ENCODE measurements around the gene TMPRSS11E.

The TMPRSS11E gene

GRCh38 chr4:68433582-68433981 is 13.7 kb upstream of the TMPRSS11E start:
- TF ChIP-seq ZNF274 (IDR thresholded peaks at IDR 0.05; ENCODE audit: low read depth, low read length): no peak
- H3K4me3 ChIP-seq (ENCODE audit: low read length): no peak overlapping the region

- TF ChIP-seq ZNF274 (IDR thresholded peaks at IDR 0.05; ENCODE audit: low read depth, low read length): no peak
- no peak overlapping the region for H3K4me3 ChIP-seq (ENCODE audit: low read length)
Observed at GRCh38 chr4:68434277-68434676, 13.0 kb upstream of the TMPRSS11E start.

GRCh38 chr4:68434836-68435235 is 12.4 kb upstream of the TMPRSS11E start:
- no peak for TF ChIP-seq ZNF274 (IDR thresholded peaks at IDR 0.05; ENCODE audit: low read depth, low read length)

GRCh38 chr4:68445111-68445510 is 2.2 kb upstream of the TMPRSS11E start:
- no peak overlapping the region for H3K4me3 ChIP-seq (ENCODE audit: low read length)

More at GRCh38 chr4:68434836-68435235, 12.4 kb upstream of the TMPRSS11E start:
- no peak overlapping the region for H3K4me3 ChIP-seq (ENCODE audit: low read length)

DNA sequence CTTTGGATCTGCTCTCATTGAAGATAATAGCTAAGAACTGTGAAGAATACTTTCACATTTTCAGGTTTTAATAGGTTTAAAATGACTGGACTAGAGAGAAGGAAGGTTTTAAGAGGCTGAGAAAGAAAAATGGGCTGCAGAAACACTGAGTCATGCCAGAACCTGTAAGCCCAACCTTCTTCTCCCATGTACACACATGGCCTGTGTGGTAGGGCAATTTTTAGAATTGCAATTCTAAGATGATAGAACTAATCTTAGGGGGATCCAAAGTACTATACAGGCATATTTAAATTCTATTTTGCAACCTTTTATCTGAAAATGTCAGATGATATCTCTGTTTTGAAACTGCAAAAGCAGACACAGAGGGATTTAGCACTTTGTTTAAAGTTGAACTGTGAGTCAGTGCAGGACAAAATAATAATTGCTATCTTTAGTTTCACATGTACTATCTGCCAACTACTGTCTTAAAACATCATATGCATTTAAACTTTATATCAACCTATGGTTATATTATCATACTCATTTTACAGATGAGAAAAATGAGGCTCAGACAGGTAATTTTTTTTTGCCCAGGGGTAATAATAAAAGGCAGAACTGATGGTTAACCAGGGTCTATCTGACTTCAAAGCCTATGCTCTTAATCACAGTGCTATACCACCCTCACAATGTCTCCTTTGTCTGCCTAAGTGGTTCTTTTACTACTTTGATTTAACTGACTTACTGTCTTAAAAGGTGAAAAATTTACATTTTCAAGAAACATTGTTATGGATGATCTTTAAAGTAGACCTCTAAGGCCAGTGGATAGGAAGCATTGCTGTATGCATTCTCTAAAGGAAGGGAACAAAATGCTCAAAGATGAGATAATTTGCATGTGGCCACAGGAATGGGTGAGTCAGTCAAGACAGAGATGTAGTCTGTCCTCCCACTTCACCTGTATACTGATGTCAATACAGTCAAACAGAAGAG is 4.3 kb downstream of the TMPRSS11E start:
- H3K4me3 ChIP-seq (ENCODE audit: low read length): no peak overlapping the region
- TF ChIP-seq ZNF274 (IDR thresholded peaks at IDR 0.05; ENCODE audit: low read depth, low read length): no peak

More at GRCh38 chr4:68445111-68445510, 2.2 kb upstream of the TMPRSS11E start:
- TF ChIP-seq ZNF274 (IDR thresholded peaks at IDR 0.05; ENCODE audit: low read depth, low read length): no peak

GRCh38 chr4:68460085-68460484 is 12.8 kb downstream of the TMPRSS11E start:
- TF ChIP-seq ZNF274 (IDR thresholded peaks at IDR 0.05; ENCODE audit: low read depth, low read length): no peak

GRCh38 chr4:68461790-68462189 is 14.5 kb downstream of the TMPRSS11E start:
- TF ChIP-seq ZNF274 (IDR thresholded peaks at IDR 0.05; ENCODE audit: low read depth, low read length): no peak
- H3K4me3 ChIP-seq (ENCODE audit: low read length): no peak overlapping the region

More at GRCh38 chr4:68460085-68460484, 12.8 kb downstream of the TMPRSS11E start:
- no peak overlapping the region for H3K4me3 ChIP-seq (ENCODE audit: low read length)

GRCh38 chr4:68462691-68463090 is 15.4 kb downstream of the TMPRSS11E start:
- no peak for TF ChIP-seq ZNF274 (IDR thresholded peaks at IDR 0.05; ENCODE audit: low read depth, low read length)
- no peak overlapping the region for H3K4me3 ChIP-seq (ENCODE audit: low read length)

GRCh38 chr4:68463796-68464195 is 16.5 kb downstream of the TMPRSS11E start:
- no peak for TF ChIP-seq ZNF274 (IDR thresholded peaks at IDR 0.05; ENCODE audit: low read depth, low read length)
- H3K4me3 ChIP-seq (ENCODE audit: low read length): no peak overlapping the region

- TF ChIP-seq ZNF274 (IDR thresholded peaks at IDR 0.05; ENCODE audit: low read depth, low read length): no peak
Observed at GRCh38 chr4:68465058-68465457, 17.8 kb downstream of the TMPRSS11E start.

DNA sequence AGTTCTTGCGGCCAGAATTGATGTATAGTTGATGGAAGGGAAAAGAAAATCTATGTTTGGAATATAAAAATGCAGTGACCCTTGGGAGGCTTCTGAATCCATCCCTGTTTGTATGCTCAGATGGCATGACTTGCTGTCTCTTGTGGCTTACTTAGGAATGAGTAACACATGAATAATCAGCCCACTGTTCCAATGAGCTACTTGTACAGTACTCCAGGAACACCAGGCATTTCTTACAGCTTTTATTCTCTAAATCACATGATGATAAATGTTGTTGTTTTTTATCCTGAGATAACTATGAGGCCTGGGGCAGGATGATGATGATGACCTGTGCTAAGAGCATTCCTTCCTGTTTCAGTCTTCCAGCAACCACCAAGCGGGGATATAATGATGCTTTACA is 18.9 kb downstream of the TMPRSS11E start:
- TF ChIP-seq ZNF274 (IDR thresholded peaks at IDR 0.05; ENCODE audit: low read depth, low read length): no peak
- H3K4me3 ChIP-seq (ENCODE audit: low read length): no peak overlapping the region

More at GRCh38 chr4:68465058-68465457, 17.8 kb downstream of the TMPRSS11E start:
- H3K4me3 ChIP-seq (ENCODE audit: low read length): no peak overlapping the region

DNA sequence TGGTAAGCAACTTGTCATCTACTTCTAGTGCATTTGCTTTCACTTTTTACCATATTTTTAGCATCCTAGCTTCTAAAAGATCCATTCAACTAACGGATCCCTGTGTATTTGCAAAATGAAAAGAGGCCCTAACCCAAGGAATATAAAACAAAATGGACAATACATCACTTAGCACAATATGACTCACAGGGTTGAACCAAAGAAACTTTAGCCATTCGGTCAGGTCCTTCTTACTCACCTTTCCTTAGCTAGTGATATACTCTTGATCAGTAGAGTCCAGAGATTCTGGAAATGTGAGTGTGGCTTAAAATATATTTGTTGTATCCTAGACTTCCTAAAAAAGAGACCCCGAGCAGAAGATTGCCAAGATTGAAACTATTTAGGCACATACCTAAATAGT is 19.5 kb downstream of the TMPRSS11E start:
- TF ChIP-seq ZNF274 (IDR thresholded peaks at IDR 0.05; ENCODE audit: low read depth, low read length): no peak
- H3K4me3 ChIP-seq (ENCODE audit: low read length): no peak overlapping the region

DNA sequence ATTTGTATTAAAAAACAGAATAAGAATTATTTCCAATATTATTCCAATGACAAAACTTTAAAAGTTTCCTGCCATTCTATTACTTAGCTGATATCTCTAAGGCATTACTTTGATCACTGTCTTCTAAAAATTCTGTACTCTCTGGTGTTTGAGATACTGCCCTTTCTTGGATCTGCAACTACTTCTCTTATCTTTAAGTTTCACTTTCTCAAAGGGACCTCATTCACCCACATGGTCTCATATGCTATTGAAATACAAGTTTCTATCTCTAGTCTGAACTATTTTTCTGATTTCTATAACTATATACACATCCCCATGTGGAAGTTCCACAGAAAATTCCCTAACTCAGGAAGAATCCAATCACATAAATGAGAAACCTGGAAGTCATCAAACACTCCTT is 22.2 kb downstream of the TMPRSS11E start:
- H3K4me3 ChIP-seq (ENCODE audit: low read length): no peak overlapping the region
- no peak for TF ChIP-seq ZNF274 (IDR thresholded peaks at IDR 0.05; ENCODE audit: low read depth, low read length)

GRCh38 chr4:68476191-68476590 is 28.9 kb downstream of the TMPRSS11E start:
- H3K4me3 ChIP-seq (ENCODE audit: low read length): no peak overlapping the region
- TF ChIP-seq ZNF274 (IDR thresholded peaks at IDR 0.05; ENCODE audit: low read depth, low read length): no peak

GRCh38 chr4:68489338-68489737 is 42.1 kb downstream of the TMPRSS11E start:
- no peak overlapping the region for H3K4me3 ChIP-seq (ENCODE audit: low read length)
- no peak for TF ChIP-seq ZNF274 (IDR thresholded peaks at IDR 0.05; ENCODE audit: low read depth, low read length)

Measured in GM08714 (cell line).